Ectodermal cell (in vitro differentiated cells): ENCODE measurements around the gene CHSY1.
"Not testable (repeated sequence)": the region's sequence is repeated elsewhere in the genome, so short reads cannot be mapped to it uniquely, and the experiment has no call there.

Experiments used
- H3K27ac ChIP-seq: 2 replicates; pipeline ENCODE4 v1.7.0; 2013; ENCODE audit warnings: mild to moderate bottlenecking, low read depth, low read length; ENCODE audit not compliant: insufficient read depth, poor library complexity, severe bottlenecking
- H3K27me3 ChIP-seq: 2 replicates; pipeline ENCODE4 v1.7.0; 2013; ENCODE audit warnings: mild to moderate bottlenecking, low read length; ENCODE audit not compliant: insufficient read depth, control insufficient read depth, poor library complexity, severe bottlenecking
- H3K36me3 ChIP-seq: one replicate; pipeline ENCODE4 v1.7.0; 2013; ENCODE audit warnings: low read length; ENCODE audit not compliant: control insufficient read depth, insufficient read depth
- H3K4me1 ChIP-seq: one replicate; pipeline ENCODE4 v1.7.0; 2013; ENCODE audit warnings: low read length; ENCODE audit not compliant: control insufficient read depth, insufficient read depth
- H3K4me3 ChIP-seq: 2 replicates; pipeline ENCODE4 v1.7.0; 2013; ENCODE audit warnings: low read depth, low read length, control low read depth; ENCODE audit not compliant: insufficient read depth
- H3K9me3 ChIP-seq: 2 replicates; pipeline ENCODE4 v1.7.0; 2013; ENCODE audit warnings: mild to moderate bottlenecking, low read length, moderate library complexity; ENCODE audit not compliant: control insufficient read depth
- WGBS, 2 experiments: methylation state at CpG; one replicate each; pipeline ENCODE4 v1.1.7; 2013; ENCODE audit warnings: missing lambda C conversion rate in 2 of 2; 5-methylcytosine and 5-hydroxymethylcytosine counted together

Gene CHSY1

GRCh38 chr15:101127506-101128076 lies 124.3 kb downstream of the CHSY1 start:
- Histone ChIP-seq H3K36me3 (no peaks in the 10 kb centered on the region), H3K27me3 (no peaks in the 10 kb centered on the region), H3K4me1 (peaks cover 21% of the 10 kb centered on the region), H3K27ac (no peak overlapping the region), H3K9me3 (no peaks in the 10 kb centered on the region), H3K4me3 (no peak overlapping the region)
- 90 to 94% methylated on average over 13 of the region's 13 CpGs for WGBS, 2 experiments

GRCh38 chr15:101126618-101127505 lies 125.0 kb downstream of the CHSY1 start:
- H3K9me3 ChIP-seq = no peaks in the 10 kb centered on the region
- no peak overlapping the region for H3K4me3 ChIP-seq
- WGBS, 2 experiments = 58 to 61% methylated on average over 11 of the region's 11 CpGs
- no peak overlapping the region for H3K27ac ChIP-seq
- peaks cover 23% of the 10 kb centered on the region for H3K4me1 ChIP-seq
- H3K27me3 ChIP-seq = no peaks in the 10 kb centered on the region
- H3K36me3 ChIP-seq = no peaks in the 10 kb centered on the region

GRCh38 chr15:101125881-101126428 lies 125.9 kb downstream of the CHSY1 start:
- H3K4me3 ChIP-seq, H3K27me3 ChIP-seq, H3K36me3 ChIP-seq, H3K27ac ChIP-seq, H3K9me3 ChIP-seq: not testable (repeated sequence)
- peaks cover 32% of the 10 kb centered on the region for H3K4me1 ChIP-seq
- 84 to 86% methylated on average over 13 of the region's 13 CpGs for WGBS, 2 experiments
